ENCODE results near the gene HECTD3. TPM values are rescaled to one million over a fixed set of nuclear protein-coding genes. Genes with fewer than 3 reads are reported as not detected.
A peak's percentile ranks its signal among the peaks of the same experiment; 100 is the strongest.

Gene HECTD3
- polyA plus RNA-seq, 1 donor (not counting 4 experiments of a cell fraction or from before 2014, with no cell fraction given) = 28.1 TPM

GRCh38 chr1:44970317-44970716, 40.8 kb downstream of the HECTD3 start:
- no peak overlapping the region for H3K27ac ChIP-seq (ENCODE audit: control insufficient read depth, insufficient read depth, low read length)
- FAIRE-seq (no peak), DNase-seq (ENCODE audit: low read depth, low spot score) (no peak)
- H3K9me3 ChIP-seq (ENCODE audit: control insufficient read depth, low read depth, low read length) = no peaks in the 10 kb centered on the region
- no peak overlapping the region for H3K9ac ChIP-seq (ENCODE audit: control insufficient read depth, extremely low read depth, insufficient read depth, low read length)
- H3K36me3 ChIP-seq (ENCODE audit: control insufficient read depth in 2 of 2, extremely low read depth in 1 of 2, insufficient read depth in 2 of 2, low read length in 2 of 2) = peaks cover 0 to 4% of the 10 kb centered on the region in 2 experiments
- H3K27me3 ChIP-seq (ENCODE audit: control insufficient read depth, extremely low read depth, insufficient read depth, low read length) = no peaks in the 10 kb centered on the region
- H3K4me3 ChIP-seq (ENCODE audit: control insufficient read depth in 2 of 3, extremely low read depth in 1 of 3, insufficient read depth in 2 of 3, low read depth in 1 of 3, low read length in 3 of 3) = no peak overlapping the region
- H2AFZ ChIP-seq (ENCODE audit: control insufficient read depth, low read length) = no peak overlapping the region
- dilution Hi-C loops (cut with MboI; ENCODE audit: extremely low pct_ligation_motif_present, low sequenced_read_pairs) = no loop called here
- TF ChIP-seq CTCF (optimal IDR thresholded peaks at IDR 0.05 in 1 of 3, IDR thresholded peaks at IDR 0.05 in 1 of 3, conservative IDR thresholded peaks at IDR 0.05 in 1 of 3; ENCODE audit: extremely low read depth in 1 of 3, insufficient read depth in 2 of 3, low read length in 3 of 3) = no peak
- TF ChIP-seq EZH2 (IDR thresholded peaks at IDR 0.05; ENCODE audit: low read length) = no peak
- H3K79me2 ChIP-seq (ENCODE audit: control insufficient read depth, insufficient read depth, low read length) = no peaks in the 10 kb centered on the region
- no peaks in the 10 kb centered on the region for H4K20me1 ChIP-seq (ENCODE audit: control insufficient read depth, extremely low read depth, insufficient read depth, low read length)
- H3K4me2 ChIP-seq (ENCODE audit: control insufficient read depth, extremely low read depth, insufficient read depth, low read depth, low read length) = no peak overlapping the region
- no peaks in the 10 kb centered on the region for H3K9me1 ChIP-seq (ENCODE audit: control insufficient read depth, extremely low read depth, insufficient read depth, low read length)
- H3K4me1 ChIP-seq (ENCODE audit: control insufficient read depth, extremely low read depth, insufficient read depth, low read length) = peaks cover 3% of the 10 kb centered on the region

GRCh38 chr1:44964396-44964795, 46.7 kb downstream of the HECTD3 start:
- Histone ChIP-seq H3K27me3 (ENCODE audit: control insufficient read depth, extremely low read depth, insufficient read depth, low read length) (no peaks in the 10 kb centered on the region), H3K9me3 (ENCODE audit: control insufficient read depth, low read depth, low read length) (no peaks in the 10 kb centered on the region), H3K27ac (ENCODE audit: control insufficient read depth, insufficient read depth, low read length) (no peak overlapping the region), H3K79me2 (ENCODE audit: control insufficient read depth, insufficient read depth, low read length) (no peaks in the 10 kb centered on the region), H3K4me3 (ENCODE audit: control insufficient read depth in 2 of 3, extremely low read depth in 1 of 3, insufficient read depth in 2 of 3, low read depth in 1 of 3, low read length in 3 of 3) (no peak overlapping the region), H2AFZ (ENCODE audit: control insufficient read depth, low read length) (no peak overlapping the region), H4K20me1 (ENCODE audit: control insufficient read depth, extremely low read depth, insufficient read depth, low read length) (no peaks in the 10 kb centered on the region), H3K9me1 (ENCODE audit: control insufficient read depth, extremely low read depth, insufficient read depth, low read length) (no peaks in the 10 kb centered on the region), H3K4me2 (ENCODE audit: control insufficient read depth, extremely low read depth, insufficient read depth, low read depth, low read length) (no peak overlapping the region), H3K4me1 (ENCODE audit: control insufficient read depth, extremely low read depth, insufficient read depth, low read length) (peaks cover 4% of the 10 kb centered on the region), H3K9ac (ENCODE audit: control insufficient read depth, extremely low read depth, insufficient read depth, low read length) (no peak overlapping the region), H3K36me3 (ENCODE audit: control insufficient read depth in 2 of 2, extremely low read depth in 1 of 2, insufficient read depth in 2 of 2, low read length in 2 of 2) (peaks cover 0 to 4% of the 10 kb centered on the region in 2 experiments)
- DNase-seq (ENCODE audit: low read depth, low spot score) (no peak), FAIRE-seq (peak; percentile 61)
- TF ChIP-seq CTCF (optimal IDR thresholded peaks at IDR 0.05 in 1 of 3, IDR thresholded peaks at IDR 0.05 in 1 of 3, conservative IDR thresholded peaks at IDR 0.05 in 1 of 3; ENCODE audit: extremely low read depth in 1 of 3, insufficient read depth in 2 of 3, low read length in 3 of 3) = no peak
- no peak for TF ChIP-seq EZH2 (IDR thresholded peaks at IDR 0.05; ENCODE audit: low read length)
- dilution Hi-C loops (cut with MboI; ENCODE audit: extremely low pct_ligation_motif_present, low sequenced_read_pairs) = no loop called here

Measured in keratinocyte (primary cell).